Neural progenitor cell (in vitro differentiated cells): ENCODE measurements around the gene CHD2. TPM values are rescaled to one million over a fixed set of nuclear protein-coding genes. Genes with fewer than 3 reads are reported as not detected.

Experiments used
- DNase-seq: peaks from one replicate; pipeline ENCODE4 v3.0.0-alpha.2; 2016; ENCODE audit warnings: low spot score
- H2AFZ ChIP-seq: fragments of 200-600 bp; sonication (generic); replicated peaks from 2 replicates; pipeline ENCODE4 v1.6.1; 2016; ENCODE audit warnings: antibody characterized with exemption
- H3F3A ChIP-seq: fragments of 200-600 bp; sonication (generic); 2 replicates; pipeline ENCODE4 v1.6.1; 2016; ENCODE audit warnings: antibody characterized with exemption, low read depth
- H3K27ac ChIP-seq: fragments of 200-600 bp; sonication (generic); 2 replicates; pipeline ENCODE4 v1.5.1; 2016; ENCODE audit warnings: mild to moderate bottlenecking
- H3K27me3 ChIP-seq: fragments of 200-600 bp; sonication (generic); 2 replicates; pipeline ENCODE4 v1.6.1; 2016; ENCODE audit warnings: mild to moderate bottlenecking, moderate library complexity
- H3K36me3 ChIP-seq: fragments of 200-600 bp; sonication (generic); 2 replicates; pipeline ENCODE4 v1.5.1; 2016
- H3K4me1 ChIP-seq: fragments of 200-600 bp; sonication (generic); 2 replicates; pipeline ENCODE4 v1.6.1; 2016; ENCODE audit warnings: mixed run types
- H3K4me2 ChIP-seq: fragments of 200-600 bp; sonication (generic); 2 replicates; pipeline ENCODE4 v1.6.1; 2016
- H3K4me3 ChIP-seq: fragments of 200-600 bp; sonication (generic); 2 replicates; pipeline ENCODE4 v1.5.1; 2016
- H3K79me2 ChIP-seq: fragments of 200-600 bp; sonication (generic); 2 replicates; pipeline ENCODE4 v1.6.1; 2016; ENCODE audit warnings: low read depth
- H3K9ac ChIP-seq: fragments of 200-600 bp; sonication (generic); 2 replicates; pipeline ENCODE4 v1.6.1; 2016
- H3K9me3 ChIP-seq: fragments of 200-600 bp; sonication (generic); 2 replicates; pipeline ENCODE4 v1.5.1; 2016; ENCODE audit warnings: low read depth
- H4K20me1 ChIP-seq: fragments of 200-600 bp; sonication (generic); 2 replicates; pipeline ENCODE4 v1.6.1; 2016; ENCODE audit warnings: low read depth
- H3K27ac Mint-ChIP-seq: 3 replicates; pipeline ENCODE4 v1.8.0; 2021; ENCODE audit warnings: mixed read lengths
- H3K27me3 Mint-ChIP-seq: 2 replicates; pipeline ENCODE4 v1.8.0; 2022; ENCODE audit warnings: low read depth, mild to moderate bottlenecking, inconsistent platforms, moderate library complexity, mixed read lengths; ENCODE audit not compliant: insufficient read depth
- H3K36me3 Mint-ChIP-seq: 3 replicates; pipeline ENCODE4 v1.8.0; 2021; ENCODE audit warnings: mixed read lengths
- H3K4me1 Mint-ChIP-seq: 3 replicates; pipeline ENCODE4 v1.8.0; 2021; ENCODE audit warnings: mixed read lengths
- H3K4me3 Mint-ChIP-seq: 3 replicates; pipeline ENCODE4 v1.8.0; 2021; ENCODE audit warnings: mild to moderate bottlenecking, moderate library complexity, mixed read lengths
- H3K9me3 Mint-ChIP-seq: 3 replicates; pipeline ENCODE4 v1.8.0; 2020; ENCODE audit warnings: mixed read lengths
- EZH2 ChIP-seq: fragments of 200-600 bp; sonication (generic); IDR thresholded peaks from 2 replicates; pipeline ENCODE4 v1.6.1; 2017; ENCODE audit warnings: antibody characterized with exemption, mild to moderate bottlenecking, moderate library complexity
- EZH2phosphoT487 ChIP-seq: fragments of 200-600 bp; sonication (generic); IDR thresholded peaks from 2 replicates; pipeline ENCODE4 v1.6.1; 2017; ENCODE audit warnings: antibody characterized with exemption
- total RNA-seq: library from RNA; depleted of rRNA; stranded (reverse); fragments of >200 nt; gene quantifications from 2 replicates; pipeline ENCODE4 v1.2.3, GENCODE V29; 2015; ENCODE audit warnings: low replicate concordance
- TF ChIP-seq, protein P1 (sequence below): fragments of 200-600 bp; sonication (generic); IDR thresholded peaks from 2 replicates; pipeline ENCODE4 v1.5.1; 2017; ENCODE audit warnings: antibody characterized with exemption, mild to moderate bottlenecking

Gene CHD2
- total RNA-seq, 1 donor from 2014 or later = 128 TPM

DNA sequence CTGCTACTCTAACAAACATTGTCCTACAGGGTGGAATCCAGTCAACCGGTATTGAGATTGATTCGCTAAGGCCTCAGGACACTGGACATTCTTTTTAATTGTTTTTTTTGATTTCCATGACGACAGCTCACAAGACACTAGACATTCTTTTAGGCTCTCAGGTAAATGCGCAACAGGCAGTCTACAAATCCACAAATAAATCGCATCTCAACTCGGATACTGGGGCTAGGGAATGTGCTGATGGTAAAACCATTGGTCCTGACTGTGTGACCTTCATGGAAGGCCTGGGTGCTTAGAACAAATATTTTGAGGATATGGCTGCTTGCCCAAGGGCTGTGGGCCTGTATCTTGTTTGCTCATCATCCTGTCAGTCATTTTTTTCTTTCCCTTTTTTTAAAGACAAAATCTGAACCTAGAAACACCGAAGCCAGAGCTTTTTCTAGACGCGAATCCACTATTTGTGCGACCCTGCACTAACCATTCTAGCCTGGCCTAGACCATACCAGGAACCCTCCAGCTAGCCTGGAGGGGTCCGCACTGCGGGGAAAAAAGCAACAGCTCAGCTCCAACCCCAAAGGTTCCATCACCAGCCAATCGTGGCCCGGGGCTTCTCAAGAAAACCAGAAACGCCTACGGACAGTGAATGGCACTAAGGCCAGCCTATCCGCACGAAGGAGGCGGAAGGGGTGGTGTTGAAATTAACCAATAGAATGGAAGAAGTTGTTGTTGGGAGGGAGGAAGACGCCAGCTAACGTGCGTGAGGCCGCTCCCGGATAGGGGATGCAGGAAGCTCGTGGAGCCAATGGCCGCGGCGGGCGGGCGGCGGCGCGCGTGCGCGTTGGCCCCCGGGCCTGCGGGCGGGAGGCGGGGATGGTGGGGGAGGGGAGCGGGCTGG is 18.1 kb upstream of the CHD2 start:
- H3K27ac Mint-ChIP-seq = peak overlapping the region; percentile 96
- H3K36me3 Mint-ChIP-seq = peaks cover 33% of the 10 kb centered on the region
- Histone ChIP-seq H3K9ac (peak overlapping the region; percentile 39), H3K4me3 (peak overlapping the region; percentile 50), H3K36me3 (peaks cover 36% of the 10 kb centered on the region), H3K27me3 (no peaks in the 10 kb centered on the region), H3F3A (peaks cover 67% of the 10 kb centered on the region), H3K79me2 (peaks cover 58% of the 10 kb centered on the region), H3K4me2 (peak overlapping the region; percentile 88), H3K9me3 (no peaks in the 10 kb centered on the region), H3K4me1 (peaks cover 53% of the 10 kb centered on the region), H3K27ac (peak overlapping the region; percentile 90), H2AFZ (no peak overlapping the region), H4K20me1 (peaks cover 39% of the 10 kb centered on the region)
- TF ChIP-seq EZH2 (no peak), EZH2phosphoT487 (no peak)
- TF ChIP-seq, protein P1, sequence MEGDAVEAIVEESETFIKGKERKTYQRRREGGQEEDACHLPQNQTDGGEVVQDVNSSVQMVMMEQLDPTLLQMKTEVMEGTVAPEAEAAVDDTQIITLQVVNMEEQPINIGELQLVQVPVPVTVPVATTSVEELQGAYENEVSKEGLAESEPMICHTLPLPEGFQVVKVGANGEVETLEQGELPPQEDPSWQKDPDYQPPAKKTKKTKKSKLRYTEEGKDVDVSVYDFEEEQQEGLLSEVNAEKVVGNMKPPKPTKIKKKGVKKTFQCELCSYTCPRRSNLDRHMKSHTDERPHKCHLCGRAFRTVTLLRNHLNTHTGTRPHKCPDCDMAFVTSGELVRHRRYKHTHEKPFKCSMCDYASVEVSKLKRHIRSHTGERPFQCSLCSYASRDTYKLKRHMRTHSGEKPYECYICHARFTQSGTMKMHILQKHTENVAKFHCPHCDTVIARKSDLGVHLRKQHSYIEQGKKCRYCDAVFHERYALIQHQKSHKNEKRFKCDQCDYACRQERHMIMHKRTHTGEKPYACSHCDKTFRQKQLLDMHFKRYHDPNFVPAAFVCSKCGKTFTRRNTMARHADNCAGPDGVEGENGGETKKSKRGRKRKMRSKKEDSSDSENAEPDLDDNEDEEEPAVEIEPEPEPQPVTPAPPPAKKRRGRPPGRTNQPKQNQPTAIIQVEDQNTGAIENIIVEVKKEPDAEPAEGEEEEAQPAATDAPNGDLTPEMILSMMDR = no peak
- H3K27me3 Mint-ChIP-seq = peaks cover 4% of the 10 kb centered on the region
- DNase-seq = peak; percentile 98
- peak overlapping the region; percentile 90 for H3K4me3 Mint-ChIP-seq
- no peaks in the 10 kb centered on the region for H3K9me3 Mint-ChIP-seq
- H3K4me1 Mint-ChIP-seq = peaks cover 55% of the 10 kb centered on the region

DNA sequence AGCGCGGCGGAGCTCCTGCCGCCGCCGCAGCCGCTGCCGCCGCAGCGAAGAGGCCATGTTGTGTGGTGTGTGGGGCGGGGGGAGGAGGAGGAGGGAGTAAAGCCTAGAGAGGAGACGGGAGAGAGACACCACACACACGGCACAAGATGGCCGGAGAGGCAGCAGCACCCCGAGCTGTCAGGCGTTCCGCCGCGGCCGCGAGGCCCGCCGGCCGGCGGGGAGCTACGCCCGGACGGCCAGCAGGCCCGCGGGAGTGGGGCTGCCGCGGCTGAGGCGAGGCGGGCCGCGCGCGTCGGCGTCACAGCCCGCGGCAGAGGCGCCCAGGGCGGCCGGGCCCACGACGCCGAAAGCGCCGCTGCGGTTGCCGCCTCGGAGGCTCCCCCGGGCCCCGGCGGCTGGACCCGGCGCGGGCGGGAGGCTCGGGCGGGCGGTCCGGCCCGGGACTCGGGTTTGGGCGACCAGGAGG is 17.4 kb upstream of the CHD2 start:
- Histone ChIP-seq H3K36me3 (peaks cover 40% of the 10 kb centered on the region), H3K4me2 (peak overlapping the region; percentile 94), H4K20me1 (peaks cover 46% of the 10 kb centered on the region), H3K79me2 (peaks cover 64% of the 10 kb centered on the region), H2AFZ (no peak overlapping the region), H3K4me3 (peak overlapping the region; percentile 94), H3K27me3 (no peaks in the 10 kb centered on the region), H3K4me1 (peaks cover 60% of the 10 kb centered on the region), H3F3A (peaks cover 74% of the 10 kb centered on the region), H3K9me3 (no peaks in the 10 kb centered on the region), H3K9ac (peak overlapping the region; percentile 97), H3K27ac (peak overlapping the region; percentile 97)
- Mint-ChIP-seq H3K4me1 (peaks cover 54% of the 10 kb centered on the region), H3K27ac (no peak overlapping the region), H3K9me3 (no peaks in the 10 kb centered on the region), H3K36me3 (peaks cover 38% of the 10 kb centered on the region), H3K4me3 (peak overlapping the region; percentile 90), H3K27me3 (peaks cover 4% of the 10 kb centered on the region)
- DNase-seq = no peak
- TF ChIP-seq, protein P1 = no peak
- TF ChIP-seq EZH2 = no peak
- no peak for TF ChIP-seq EZH2phosphoT487

DNA sequence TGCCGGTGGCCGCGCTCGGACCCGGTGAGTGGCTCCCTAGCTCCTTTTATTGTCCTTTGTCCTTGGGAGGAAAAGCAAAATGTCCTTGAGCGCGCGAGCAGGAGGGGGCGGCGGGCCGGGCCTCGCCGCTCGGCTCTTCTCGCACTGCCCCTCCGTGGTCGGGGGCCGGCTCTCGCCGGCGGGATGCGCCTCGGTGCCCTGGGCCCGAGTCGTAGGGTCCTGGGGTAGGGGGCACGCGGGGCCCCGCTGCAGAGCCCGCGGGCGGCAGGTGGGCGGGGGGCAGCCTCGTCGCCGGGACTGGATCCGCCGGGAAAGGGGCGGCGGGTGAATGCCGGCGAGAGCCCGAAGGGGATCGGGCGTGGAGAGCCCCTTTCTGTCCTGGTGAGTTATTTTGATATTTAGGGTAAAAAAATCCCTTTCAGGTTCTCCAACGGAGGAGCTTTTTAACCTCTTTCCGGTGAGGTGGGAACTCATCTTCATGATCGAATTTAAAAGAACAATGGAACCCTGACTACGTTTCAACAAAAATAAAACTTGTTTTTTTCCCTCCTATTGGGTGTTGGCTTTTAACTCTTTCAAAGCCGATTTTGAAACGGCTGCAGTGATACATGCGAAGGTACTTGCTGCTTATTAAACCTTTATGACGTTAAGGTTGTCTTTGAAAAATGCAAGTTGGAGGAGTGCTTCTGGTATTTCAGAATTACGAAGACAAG is 16.8 kb upstream of the CHD2 start:
- peaks cover 42% of the 10 kb centered on the region for H3K36me3 Mint-ChIP-seq
- no peaks in the 10 kb centered on the region for H3K27me3 ChIP-seq
- TF ChIP-seq, protein P1 = no peak
- TF ChIP-seq EZH2 (no peak), EZH2phosphoT487 (no peak)
- peaks cover 64% of the 10 kb centered on the region for H3K4me1 ChIP-seq
- H4K20me1 ChIP-seq = peaks cover 52% of the 10 kb centered on the region
- H3K4me3 ChIP-seq = peak overlapping the region; percentile 94
- H3K79me2 ChIP-seq = peaks cover 70% of the 10 kb centered on the region
- peak overlapping the region; percentile 97 for H3K9ac ChIP-seq
- H3K36me3 ChIP-seq = peaks cover 44% of the 10 kb centered on the region
- peaks cover 54% of the 10 kb centered on the region for H3K4me1 Mint-ChIP-seq
- peaks cover 78% of the 10 kb centered on the region for H3F3A ChIP-seq
- H3K27ac ChIP-seq = peak overlapping the region; percentile 97
- DNase-seq = peak; percentile 59
- no peaks in the 10 kb centered on the region for H3K9me3 ChIP-seq
- peak overlapping the region; percentile 99 for H3K27ac Mint-ChIP-seq
- H3K4me2 ChIP-seq = peak overlapping the region; percentile 94
- no peak overlapping the region for H2AFZ ChIP-seq
- H3K4me3 Mint-ChIP-seq = peak overlapping the region; percentile 99
- H3K27me3 Mint-ChIP-seq = peaks cover 4% of the 10 kb centered on the region
- no peaks in the 10 kb centered on the region for H3K9me3 Mint-ChIP-seq
